HG02840 (cell line): Measurements from ENCODE around the gene WARS2.
"Not testable (repeated sequence)": the region's sequence is repeated elsewhere in the genome, so short reads cannot be mapped to it uniquely, and the experiment has no call there.

Experiments used
- ATAC-seq: cut with Tn5 transposase; IDR thresholded peaks from one replicate; pipeline ENCODE4 v1.9.1; 2021; ENCODE audit warnings: mild to moderate bottlenecking, moderate library complexity, moderate number of reproducible peaks; ENCODE audit not compliant: unreplicated experiment, low FRiP score

The WARS2 gene

GRCh38 chr1:119140177-119141019, at the start of gene WARS2:
WARS2 (minus strand) TSS chr1:119140653; CDS start chr1:119140644, 9 bp downstream.
- peak; percentile 98 for ATAC-seq

DNA sequence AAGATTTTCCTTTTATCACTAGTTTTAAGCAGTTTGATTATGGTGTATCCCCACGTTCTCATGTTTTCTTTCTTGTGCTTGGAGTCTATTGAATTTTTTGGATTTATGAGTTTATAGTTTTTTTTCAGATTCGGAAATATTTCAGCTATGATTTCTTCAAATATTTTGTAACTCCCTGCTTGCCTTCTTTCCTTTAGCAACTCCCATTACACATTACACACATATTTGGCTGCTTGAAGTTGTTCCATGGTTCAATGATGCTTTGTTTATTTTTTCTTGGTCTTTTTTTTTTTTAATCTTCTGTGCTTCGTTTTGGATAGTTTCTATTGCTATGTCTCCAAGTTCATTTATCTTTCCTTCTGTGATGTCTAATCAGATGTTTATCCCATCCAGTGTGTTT, 48.5 kb upstream of the WARS2 start:
- no peak for ATAC-seq

DNA sequence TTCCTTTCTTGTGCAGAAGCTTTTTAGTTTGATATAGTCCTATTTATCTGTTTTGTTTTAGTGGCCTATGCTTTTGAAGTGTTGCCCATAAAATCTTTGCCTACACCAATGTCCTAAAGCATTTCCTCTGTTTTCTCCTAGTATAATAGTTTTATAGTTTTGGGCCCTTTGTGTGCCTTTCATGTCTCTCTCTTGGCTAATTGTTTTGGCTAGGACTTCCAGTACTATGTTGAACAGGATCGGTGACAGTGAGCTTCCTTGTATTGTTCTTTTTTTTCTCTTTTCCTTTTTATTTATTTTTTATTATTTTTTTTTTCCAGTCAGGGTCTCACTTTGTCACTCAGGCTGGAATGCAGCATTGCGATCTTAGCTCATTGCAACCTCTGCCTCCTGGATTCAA, 47.0 kb upstream of the WARS2 start:
- no peak for ATAC-seq

DNA sequence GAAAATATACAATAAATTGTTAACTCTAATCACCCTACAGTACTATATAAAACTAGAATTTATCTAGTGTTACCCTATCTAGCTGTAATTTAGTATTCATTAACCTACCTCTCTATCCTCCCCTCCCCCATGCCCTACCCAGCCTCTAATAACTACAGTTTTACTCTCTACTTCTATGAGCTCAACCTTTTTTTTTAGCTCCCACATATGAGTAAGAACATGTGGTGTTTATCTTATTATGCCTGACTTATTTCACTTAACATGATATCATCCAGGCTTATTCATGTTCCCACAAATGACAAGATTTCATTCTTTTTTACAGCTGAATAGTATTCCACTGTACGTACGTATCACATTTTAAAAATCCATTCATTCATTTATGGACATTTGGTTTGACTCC, 46.0 kb upstream of the WARS2 start:
- no peak for ATAC-seq

DNA sequence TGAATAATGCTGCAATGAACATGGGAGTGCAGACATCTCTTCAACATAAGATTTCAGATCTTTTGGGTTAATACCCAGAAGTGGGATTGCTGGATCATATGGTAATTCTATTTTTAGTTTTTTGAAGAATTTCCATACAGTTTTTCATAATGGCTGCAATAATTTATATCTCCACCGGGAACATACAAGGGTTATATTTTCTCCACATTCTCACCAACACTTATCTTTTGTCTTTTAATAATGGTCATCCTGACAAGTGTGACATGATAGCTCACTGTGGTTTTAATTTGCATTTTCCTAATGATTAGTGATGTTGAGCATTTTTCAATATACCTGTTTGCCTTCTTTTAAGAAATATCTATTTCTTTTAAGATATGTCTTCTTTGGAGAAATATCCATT, 44.5 kb upstream of the WARS2 start:
- no peak for ATAC-seq

- ATAC-seq: no peak
These were observed 40.8 kb upstream of the WARS2 start for GRCh38 chr1:119181218-119181617.

DNA sequence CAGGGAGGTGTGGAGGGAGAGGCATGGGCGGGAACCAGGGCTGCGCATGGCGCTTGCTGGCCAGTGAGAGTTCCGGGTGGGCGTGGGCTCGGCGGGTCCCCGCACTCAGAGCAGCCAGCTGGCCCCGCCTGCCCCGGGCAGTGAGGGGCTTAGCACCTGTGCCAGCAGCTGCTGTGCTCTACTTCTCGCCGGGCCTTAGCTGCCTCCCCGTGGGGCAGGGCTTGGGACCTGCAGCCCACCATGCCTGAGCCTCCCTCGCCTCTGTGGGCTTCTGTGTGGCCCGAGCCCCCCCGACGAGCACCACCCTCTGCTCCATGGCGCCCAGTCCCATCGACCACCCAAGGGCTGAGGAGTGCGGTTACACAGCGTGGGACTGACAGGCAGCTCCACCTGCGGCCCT, 38.6 kb upstream of the WARS2 start:
- no peak for ATAC-seq

- ATAC-seq: not testable (repeated sequence)
These were observed 32.5 kb upstream of the WARS2 start for GRCh38 chr1:119172927-119173326.

- not testable (repeated sequence) for ATAC-seq
These were observed 31.0 kb upstream of the WARS2 start for GRCh38 chr1:119171381-119172010.

- no peak for ATAC-seq
These were observed 22.9 kb upstream of the WARS2 start for GRCh38 chr1:119163396-119163795.

- no peak for ATAC-seq
These were observed 20.4 kb upstream of the WARS2 start for GRCh38 chr1:119160866-119161265.

DNA sequence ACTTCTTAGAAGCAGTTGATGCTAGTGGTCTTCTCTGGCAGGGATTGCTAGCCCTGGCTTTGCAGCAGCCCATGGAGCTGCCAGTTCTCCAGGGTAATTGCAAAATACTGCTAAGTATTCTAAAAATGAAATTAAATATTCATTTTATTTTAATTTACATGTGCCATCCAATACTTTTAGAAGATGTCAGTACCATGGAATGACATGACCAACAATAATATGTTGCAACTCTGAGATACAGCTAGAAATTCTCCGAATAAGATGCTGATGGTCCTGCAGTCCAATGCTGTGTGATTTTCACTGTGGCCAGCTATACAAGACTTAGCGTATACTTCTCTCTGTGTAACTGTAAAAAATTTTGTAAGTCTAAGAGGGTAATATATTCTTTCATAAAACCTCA, 20.0 kb upstream of the WARS2 start:
- ATAC-seq: no peak

DNA sequence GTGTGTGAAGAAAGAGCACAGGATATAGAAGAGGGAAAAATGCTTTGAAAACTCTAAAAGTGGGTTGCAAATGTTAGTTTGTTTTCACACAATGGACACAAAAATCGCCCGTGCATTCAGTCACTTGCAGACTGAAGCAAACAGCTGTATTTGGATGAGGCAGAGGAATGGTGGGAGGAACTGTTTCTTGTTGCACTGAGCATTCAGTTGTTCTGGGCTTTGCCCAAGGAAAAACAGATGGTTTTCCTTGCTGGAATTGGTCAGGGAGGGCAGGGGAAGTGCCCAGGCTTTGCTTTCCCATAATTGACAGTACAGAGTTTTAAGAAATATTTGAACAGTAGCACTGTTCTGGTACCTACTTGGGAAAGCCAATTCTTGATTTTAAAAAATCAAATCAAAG, 19.5 kb upstream of the WARS2 start:
- ATAC-seq: no peak

DNA sequence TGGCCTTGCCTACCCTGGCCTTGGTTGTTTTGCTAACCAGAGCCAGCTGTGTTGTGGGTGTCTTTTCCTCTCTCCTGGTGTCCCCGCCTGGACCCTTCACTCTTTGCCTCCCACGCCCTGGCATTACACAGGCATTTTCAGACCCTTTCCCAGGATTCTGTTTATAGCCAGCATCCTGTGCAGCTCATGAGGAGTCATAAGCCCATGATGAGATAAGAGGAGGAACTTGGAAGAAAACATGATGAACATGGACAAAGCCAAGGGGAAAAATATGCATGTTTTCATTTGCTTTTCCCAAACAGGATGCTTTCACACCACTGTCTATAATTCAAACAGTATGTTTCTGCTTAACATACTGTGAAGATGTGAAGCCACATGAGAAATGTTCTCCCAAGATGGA, 18.7 kb upstream of the WARS2 start:
- ATAC-seq: no peak

DNA sequence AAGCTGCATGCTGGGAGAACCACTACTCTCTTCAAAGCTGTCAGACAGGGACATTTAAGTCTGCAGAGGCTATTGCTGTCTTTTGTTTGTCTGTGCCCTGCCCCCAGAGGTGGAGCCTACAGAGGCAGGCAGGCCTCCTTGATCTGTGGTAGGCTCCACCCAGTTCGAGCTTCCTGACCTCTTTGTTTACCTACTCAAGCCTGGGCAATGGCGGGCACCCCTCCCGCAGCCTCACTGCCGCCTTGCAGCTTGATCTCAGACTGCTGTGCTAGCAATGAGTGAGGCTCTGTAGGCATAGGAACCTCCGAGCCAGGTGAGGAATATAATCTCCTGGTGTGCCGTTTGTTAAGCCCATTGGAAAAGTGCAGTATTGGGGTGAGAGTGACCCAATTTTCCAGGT, 16.3 kb upstream of the WARS2 start:
- not testable (repeated sequence) for ATAC-seq

DNA sequence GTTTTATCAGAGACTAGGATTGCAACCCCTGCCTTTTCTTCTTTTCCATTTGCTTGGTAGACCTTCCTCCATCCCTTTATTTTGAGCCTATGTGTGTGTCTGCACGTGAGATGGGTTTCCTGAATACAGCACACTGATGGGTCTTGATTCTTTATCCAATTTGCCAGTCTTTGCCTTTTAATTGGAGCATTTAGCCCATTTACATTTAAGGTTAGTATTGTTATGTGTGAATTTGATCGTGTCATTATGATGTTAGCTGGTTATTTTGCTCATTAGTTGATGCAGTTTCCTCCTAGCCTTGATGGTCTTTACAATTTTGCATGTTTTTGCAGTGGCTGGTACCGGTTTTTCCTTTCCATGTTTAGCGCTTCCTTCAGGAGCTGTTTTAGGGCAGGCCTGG, 14.6 kb upstream of the WARS2 start:
- ATAC-seq: not testable (repeated sequence)

GRCh38 chr1:119150150-119150549, 9.7 kb upstream of the WARS2 start:
- no peak for ATAC-seq

GRCh38 chr1:119147661-119148090, 7.2 kb upstream of the WARS2 start:
- no peak for ATAC-seq

DNA sequence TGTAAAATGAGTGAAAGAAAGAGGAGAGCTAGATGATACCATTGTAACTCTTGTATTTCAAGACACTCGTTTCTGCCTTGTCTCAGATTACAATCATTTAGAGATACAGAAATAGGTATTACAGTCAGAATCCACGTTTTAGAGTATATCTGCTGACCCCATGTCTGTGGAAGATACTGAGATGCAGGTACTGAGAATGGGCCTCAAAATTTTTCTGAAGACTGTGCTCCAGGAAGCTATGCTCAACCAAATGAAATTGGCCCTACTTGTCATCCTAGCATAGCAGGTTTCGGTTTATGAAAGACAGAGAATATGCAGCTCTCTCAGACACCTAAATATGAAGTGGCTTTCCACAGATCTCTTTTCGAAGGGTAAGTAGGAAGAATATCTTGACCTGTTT, 6.0 kb upstream of the WARS2 start:
- ATAC-seq: no peak

DNA sequence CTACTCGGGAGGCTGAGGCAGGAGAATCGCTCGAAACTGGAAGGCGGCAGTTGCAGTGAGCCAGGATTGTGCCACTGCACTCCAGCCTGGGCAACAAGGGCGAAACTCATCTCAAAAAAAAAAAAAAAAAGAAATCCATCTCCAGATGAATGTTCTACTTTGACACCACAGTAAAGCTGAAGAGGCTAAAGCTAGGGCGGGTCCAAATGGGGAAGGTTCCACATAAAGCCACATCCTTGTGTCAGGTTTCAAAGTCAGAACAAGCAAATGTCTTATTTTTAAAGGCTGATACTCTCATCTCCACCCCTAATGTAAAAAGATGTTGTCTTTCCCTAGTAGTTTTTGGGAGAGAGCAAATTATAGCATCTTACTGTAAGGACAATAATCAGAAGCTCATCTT, 4.4 kb upstream of the WARS2 start:
- ATAC-seq: no peak

DNA sequence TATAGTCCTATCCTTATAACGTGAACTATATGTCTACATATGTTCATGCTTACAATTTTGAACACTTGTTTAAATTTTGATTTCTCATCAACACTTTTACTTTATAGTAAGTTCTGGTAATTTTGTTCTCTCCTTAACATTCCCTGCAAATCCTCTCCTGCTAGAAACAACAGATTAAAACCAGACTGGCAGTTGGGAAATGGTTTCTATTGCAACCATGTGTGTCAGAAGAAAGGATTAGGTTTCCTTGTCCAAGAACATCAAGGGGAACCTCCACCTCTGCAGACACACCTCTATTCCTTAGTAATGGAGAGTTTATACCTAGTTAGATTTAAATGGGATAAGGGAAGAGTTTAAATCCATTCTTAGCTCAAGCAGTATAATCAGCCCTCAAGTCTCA, 3.3 kb upstream of the WARS2 start:
- no peak for ATAC-seq

- no peak for ATAC-seq
These were observed 1.2 kb upstream of the WARS2 start for GRCh38 chr1:119141660-119142059.
